Prostate gland (tissue), 2 donors: ENCODE results near the gene DHRS12. TPM values are rescaled to one million over a fixed set of nuclear protein-coding genes. Genes with fewer than 3 reads are reported as not detected.

Source experiments
- DNase-seq: peaks from one replicate; pipeline ENCODE4 v3.0.0-alpha.2; 2019; ENCODE audit warnings: low spot score
- H3K27ac ChIP-seq, 2 donors: fragments of 200-600 bp; sonication (generic); 2 replicates each; pipeline ENCODE4 v1.5.1; 2017 to 2019
- H3K27me3 ChIP-seq: fragments of 200-600 bp; sonication (generic); replicated peaks from 2 replicates; pipeline ENCODE4 v1.5.1; 2019; ENCODE audit not compliant: insufficient read depth
- H3K36me3 ChIP-seq, 2 donors: fragments of 200-600 bp; sonication (generic); 1 replicate in 1 of 2; 2 replicates in 1 of 2; pipeline versions ENCODE4 v1.5.1 to v1.8.1; 2017 to 2019
- H3K4me1 ChIP-seq: fragments of 200-600 bp; sonication (generic); replicated peaks from 2 replicates; pipeline ENCODE4 v1.5.1; 2019
- H3K4me3 ChIP-seq, 2 donors: fragments of 200-600 bp; sonication (generic); 2 replicates each; pipeline ENCODE4 v1.5.1; 2017 to 2019
- H3K9me3 ChIP-seq: fragments of 200-600 bp; sonication (generic); 2 replicates; pipeline ENCODE4 v1.5.1; 2017
- CTCF ChIP-seq, 4 experiments: fragments of 200-600 bp in 2 of 4; fragments of 450-650 bp in 2 of 4; sonication (generic) in 2 of 4; IDR thresholded peaks; 1 replicate in 3 of 4; 2 replicates in 1 of 4; pipeline ENCODE4 v1.5.1; 2016 to 2019; ENCODE audit warnings: antibody characterized with exemption in 4 of 4, mild to moderate bottlenecking in 2 of 4, moderate library complexity in 2 of 4
- POLR2A ChIP-seq: fragments of 450-650 bp; IDR thresholded peaks from one replicate; pipeline ENCODE4 v1.6.1; 2016; ENCODE audit warnings: antibody characterized with exemption, mild to moderate bottlenecking
- POLR2AphosphoS5 ChIP-seq: sonication (generic); formaldehyde crosslinking; IDR thresholded peaks from one replicate; pipeline ENCODE4 v1.6.1; 2017; ENCODE audit warnings: antibody characterized with exemption
- WGBS: methylation state at CpG from one replicate; pipeline ENCODE4 v1.1.5; 2018; 5-methylcytosine and 5-hydroxymethylcytosine counted together
- intact Hi-C: fragments of 100-400 bp; cut with DNase I; formaldehyde crosslinking; loops from one replicate; pipeline ENCODE4 v1.14.2; 2022
- total RNA-seq, 2 donors: library from RNA; depleted of rRNA; stranded (reverse); fragments of >200 nt; gene quantifications; one replicate each; pipeline ENCODE4 v1.1.0, GENCODE V29; 2016

The DHRS12 gene
- total RNA-seq, 2 donors from 2014 or later: 18.7 to 19.8 TPM

- intact Hi-C loops: no loop called here
- 77% methylated on average over 10 of the region's 10 CpGs for WGBS
- Histone ChIP-seq H3K27ac (no peak overlapping the region), H3K27me3 (no peaks in the 10 kb centered on the region), H3K36me3 (no peaks in the 10 kb centered on the region), H3K4me1 (no peaks in the 10 kb centered on the region), H3K4me3 (no peak overlapping the region), H3K9me3 (no peaks in the 10 kb centered on the region)
- TF ChIP-seq POLR2AphosphoS5: no peak
- TF ChIP-seq POLR2A: no peak
- no peak for TF ChIP-seq CTCF (IDR thresholded peaks at IDR 0.05)
- no peak for DNase-seq
Observed at GRCh38 chr13:51833980-51834379, 30.0 kb upstream of the DHRS12 start.

- intact Hi-C loops: no loop called here
- 79% methylated on average over 6 of the region's 6 CpGs for WGBS
- peak in 3 of 4 experiments; percentile 16 to 43 (median 39) for TF ChIP-seq CTCF (IDR thresholded peaks at IDR 0.05)
- TF ChIP-seq POLR2A: no peak
- Histone ChIP-seq H3K27me3 (no peaks in the 10 kb centered on the region), H3K9me3 (no peaks in the 10 kb centered on the region), H3K27ac (no peak overlapping the region), H3K4me3 (no peak overlapping the region), H3K36me3 (no peaks in the 10 kb centered on the region), H3K4me1 (no peaks in the 10 kb centered on the region)
- DNase-seq: no peak
Observed at GRCh38 chr13:51832471-51833152, 28.6 kb upstream of the DHRS12 start.

GRCh38 chr13:51831519-51831918 lies 27.6 kb upstream of the DHRS12 start:
- intact Hi-C loops: no loop called here
- no peak overlapping the region for H3K27ac ChIP-seq
- TF ChIP-seq CTCF (IDR thresholded peaks at IDR 0.05): no peak
- no peak for TF ChIP-seq POLR2A
- no peak for TF ChIP-seq POLR2AphosphoS5
- no peaks in the 10 kb centered on the region for H3K36me3 ChIP-seq
- no peak overlapping the region for H3K4me3 ChIP-seq
- H3K9me3 ChIP-seq: no peaks in the 10 kb centered on the region
- H3K27me3 ChIP-seq: no peaks in the 10 kb centered on the region
- no peaks in the 10 kb centered on the region for H3K4me1 ChIP-seq
- no peak for DNase-seq
- WGBS: 96% methylated on average over 5 of the region's 5 CpGs

GRCh38 chr13:51829568-51829899 lies 25.6 kb upstream of the DHRS12 start:
- 89% methylated on average over 2 of the region's 2 CpGs for WGBS
- DNase-seq: no peak
- Histone ChIP-seq H3K4me1 (no peaks in the 10 kb centered on the region), H3K27ac (no peak overlapping the region), H3K4me3 (no peak overlapping the region), H3K36me3 (no peaks in the 10 kb centered on the region), H3K27me3 (no peaks in the 10 kb centered on the region), H3K9me3 (no peaks in the 10 kb centered on the region)
- intact Hi-C loops: no loop called here
- TF ChIP-seq POLR2A (no peak), CTCF (IDR thresholded peaks at IDR 0.05) (no peak), POLR2AphosphoS5 (no peak)

- Histone ChIP-seq H3K4me1 (no peaks in the 10 kb centered on the region), H3K36me3 (no peaks in the 10 kb centered on the region), H3K27me3 (no peaks in the 10 kb centered on the region), H3K4me3 (no peak overlapping the region), H3K27ac (no peak overlapping the region), H3K9me3 (no peaks in the 10 kb centered on the region)
- intact Hi-C loops: no loop called here
- TF ChIP-seq POLR2A (no peak), POLR2AphosphoS5 (no peak), CTCF (IDR thresholded peaks at IDR 0.05) (no peak)
- no peak for DNase-seq
- WGBS: 93% methylated on average over 8 of the region's 8 CpGs
Observed at GRCh38 chr13:51828730-51829567, 25.0 kb upstream of the DHRS12 start.
